CD4-positive, alpha-beta T cell treated with Interleukin-2 at 100 ng/mL for 4 hours (primary cell): Measurements from ENCODE around the gene DEPP1.

Experiments
- DNase-seq: peaks from one replicate; pipeline ENCODE4 v3.0.0-alpha.2; 2020; ENCODE audit warnings: low spot score

Gene DEPP1

DNA sequence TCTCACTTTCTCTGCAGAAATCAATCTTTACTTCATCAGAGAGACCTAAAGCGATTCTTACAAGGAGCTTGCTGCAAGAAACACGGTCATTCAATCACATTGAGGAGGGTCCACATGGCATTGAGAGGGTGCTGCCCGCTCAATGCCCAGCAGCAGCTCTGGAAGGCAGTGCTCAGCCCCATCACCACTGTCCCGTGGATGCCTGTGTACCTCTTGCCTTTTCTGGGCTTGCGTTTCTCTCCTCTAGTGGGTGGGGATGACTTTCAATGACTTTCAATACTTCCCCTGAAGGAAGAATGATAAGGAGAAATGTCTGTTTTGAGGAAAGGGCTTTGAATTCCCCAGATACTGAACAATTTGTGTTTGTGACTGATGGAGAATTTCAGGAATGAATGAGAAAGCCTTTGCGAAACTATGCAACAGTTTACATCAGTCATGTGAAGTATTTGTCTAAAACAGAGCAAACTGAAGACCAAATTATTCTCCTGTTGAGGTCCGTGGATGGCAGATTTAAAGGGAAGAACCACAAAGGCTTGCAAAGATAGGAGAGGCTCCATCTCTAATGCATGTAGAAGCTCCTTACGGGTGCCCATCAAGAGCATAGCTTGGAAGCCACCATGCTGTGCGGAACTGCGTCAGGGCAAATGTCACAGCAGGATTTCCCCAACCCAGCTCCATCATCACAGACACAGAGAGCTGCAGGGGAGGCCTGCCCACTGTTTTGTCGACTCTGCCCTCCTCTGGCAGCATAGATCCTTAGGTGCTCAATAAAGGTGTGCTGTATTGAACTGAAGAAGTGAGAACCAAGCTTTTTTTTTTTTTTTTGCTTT is 15.5 kb upstream of the DEPP1 start:
- DNase-seq, result no peak

DNA sequence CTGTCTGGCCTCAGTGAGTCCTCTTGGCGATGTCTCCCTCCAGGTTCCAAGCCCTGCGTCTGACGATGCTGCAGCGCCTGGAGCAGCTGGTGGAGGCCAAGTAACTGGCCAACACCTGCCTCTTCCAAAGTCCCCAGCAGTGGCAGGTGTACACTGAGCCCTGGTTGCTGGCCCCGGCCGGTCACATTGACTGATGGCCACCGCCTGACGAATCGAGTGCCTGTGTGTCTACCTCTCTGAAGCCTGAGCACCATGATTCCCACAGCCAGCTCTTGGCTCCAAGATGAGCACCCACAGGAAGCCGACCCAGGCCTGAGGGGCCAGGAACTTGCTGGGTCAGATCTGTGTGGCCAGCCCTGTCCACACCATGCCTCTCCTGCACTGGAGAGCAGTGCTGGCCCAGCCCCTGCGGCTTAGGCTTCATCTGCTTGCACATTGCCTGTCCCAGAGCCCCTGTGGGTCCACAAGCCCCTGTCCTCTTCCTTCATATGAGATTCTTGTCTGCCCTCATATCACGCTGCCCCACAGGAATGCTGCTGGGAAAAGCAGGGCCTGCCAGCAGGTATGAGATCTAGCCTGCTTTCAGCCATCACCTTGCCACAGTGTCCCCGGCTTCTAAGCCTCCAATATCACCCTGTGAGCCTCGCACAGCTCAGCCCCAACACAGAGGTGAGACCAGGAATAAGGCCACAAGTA is 14.8 kb upstream of the DEPP1 start:
- DNase-seq, result no peak

DNA sequence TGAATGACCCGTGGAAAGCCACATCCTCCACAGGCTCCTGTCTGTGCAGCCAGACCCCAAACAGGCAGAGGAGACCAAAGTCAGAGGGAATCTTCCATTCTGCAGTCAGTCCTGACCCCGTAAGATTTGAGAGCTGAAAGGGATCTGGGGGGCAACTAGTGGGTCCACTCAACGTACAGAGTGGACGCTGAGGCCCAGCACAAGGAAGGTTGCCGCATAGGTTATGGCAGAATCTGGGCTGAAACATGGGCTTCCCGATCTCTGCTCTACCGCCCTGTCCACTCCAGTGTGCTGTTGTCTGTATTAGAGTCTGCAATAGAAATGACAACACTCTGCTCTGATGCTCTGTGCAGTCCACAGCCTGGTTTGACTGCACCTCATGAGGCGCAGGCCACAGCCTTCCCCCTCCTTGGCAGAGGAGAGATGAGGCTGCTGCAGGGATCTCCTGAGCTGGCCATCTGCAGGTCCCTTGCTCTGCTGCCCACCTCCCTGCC is 14.2 kb upstream of the DEPP1 start:
- DNase-seq, result no peak

DNA sequence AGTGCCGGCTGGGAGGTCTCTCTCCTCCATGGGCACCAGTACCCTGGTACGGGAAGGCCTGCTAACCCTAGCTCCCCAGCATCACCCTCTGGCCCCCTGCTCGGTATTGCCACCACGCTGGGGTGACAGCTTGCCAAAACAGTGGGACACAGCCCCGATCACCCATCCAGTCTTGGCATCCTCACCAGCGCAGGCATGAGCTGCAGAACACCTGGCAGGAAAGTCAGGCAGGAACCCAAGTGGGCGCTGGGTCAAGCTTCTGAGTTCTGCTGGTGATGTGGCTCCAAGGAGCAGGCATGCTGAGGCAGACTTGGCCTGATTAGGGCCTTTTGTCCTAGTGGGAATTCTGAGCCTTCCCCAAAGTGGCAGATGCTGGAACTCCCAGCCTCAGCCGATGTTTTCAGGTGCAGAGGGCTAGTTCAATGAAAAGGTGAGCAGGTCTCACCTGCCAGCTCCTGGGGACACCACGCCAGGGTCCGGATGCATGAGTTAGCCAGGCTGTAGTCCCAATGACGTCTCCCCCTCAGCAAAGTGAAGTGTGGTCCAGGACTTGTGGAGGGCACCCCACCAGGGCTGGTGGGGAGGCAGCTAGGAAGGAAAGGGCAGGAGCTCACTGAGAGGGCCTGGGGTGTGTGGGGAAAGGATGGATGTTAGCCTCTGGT is 13.6 kb upstream of the DEPP1 start:
- no peak for DNase-seq

DNA sequence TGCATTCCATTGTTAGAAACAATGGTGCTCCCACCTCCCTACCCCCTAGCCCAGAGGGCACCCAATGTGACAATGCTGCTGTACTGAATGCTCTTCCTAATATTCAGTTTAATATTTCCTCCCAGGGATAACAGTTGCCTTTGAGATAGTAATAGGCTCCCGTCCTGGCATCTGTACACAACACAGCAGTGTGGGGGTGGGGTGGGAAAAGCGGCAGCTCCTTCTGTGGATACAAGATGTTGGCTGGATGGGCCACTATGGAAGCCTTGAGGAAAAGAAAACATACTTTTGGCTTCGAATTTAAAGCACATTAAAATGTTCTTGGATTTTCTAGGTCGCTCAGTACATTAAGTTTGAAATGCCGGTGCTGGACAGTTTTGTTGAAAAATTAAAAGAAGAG is 13.0 kb upstream of the DEPP1 start:
- DNase-seq, result no peak

DNA sequence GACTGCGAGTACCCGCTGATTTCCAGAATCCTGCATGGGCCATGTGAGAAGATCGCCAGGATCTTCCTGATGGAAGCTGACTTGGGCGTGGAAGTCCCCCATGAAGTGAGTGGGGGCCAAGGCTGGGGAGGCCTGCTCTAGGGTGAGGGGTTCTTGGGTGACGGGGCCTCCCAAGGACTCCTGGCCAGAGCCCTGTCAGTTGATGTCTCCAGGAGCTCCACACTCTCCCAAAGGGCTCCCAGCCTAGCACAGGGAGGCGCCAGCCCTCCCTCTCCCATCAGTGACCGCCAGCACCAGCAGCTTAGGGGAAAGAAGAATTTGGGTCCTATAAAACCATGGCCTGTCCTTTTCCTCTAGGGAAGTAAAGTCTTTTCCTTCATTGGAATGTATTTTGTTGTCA is 12.4 kb upstream of the DEPP1 start:
- no peak for DNase-seq

DNA sequence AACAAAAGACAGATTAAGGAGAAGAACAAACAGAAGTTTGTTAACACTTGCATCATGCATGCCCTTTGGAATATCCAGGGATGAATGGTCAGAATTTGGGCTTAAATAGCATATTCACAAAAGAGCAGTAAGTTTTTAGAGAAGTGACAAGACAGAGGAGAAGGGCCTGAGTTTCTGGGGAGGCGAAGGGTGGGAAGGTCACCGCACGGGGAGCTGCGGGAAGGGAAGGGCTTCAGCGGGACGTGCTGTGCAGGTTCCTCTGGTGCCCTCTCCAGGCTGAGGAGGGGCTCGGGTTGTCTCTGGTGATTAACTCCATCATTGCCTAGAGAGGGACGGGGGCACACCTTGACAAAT is 11.7 kb upstream of the DEPP1 start:
- DNase-seq, result no peak

DNA sequence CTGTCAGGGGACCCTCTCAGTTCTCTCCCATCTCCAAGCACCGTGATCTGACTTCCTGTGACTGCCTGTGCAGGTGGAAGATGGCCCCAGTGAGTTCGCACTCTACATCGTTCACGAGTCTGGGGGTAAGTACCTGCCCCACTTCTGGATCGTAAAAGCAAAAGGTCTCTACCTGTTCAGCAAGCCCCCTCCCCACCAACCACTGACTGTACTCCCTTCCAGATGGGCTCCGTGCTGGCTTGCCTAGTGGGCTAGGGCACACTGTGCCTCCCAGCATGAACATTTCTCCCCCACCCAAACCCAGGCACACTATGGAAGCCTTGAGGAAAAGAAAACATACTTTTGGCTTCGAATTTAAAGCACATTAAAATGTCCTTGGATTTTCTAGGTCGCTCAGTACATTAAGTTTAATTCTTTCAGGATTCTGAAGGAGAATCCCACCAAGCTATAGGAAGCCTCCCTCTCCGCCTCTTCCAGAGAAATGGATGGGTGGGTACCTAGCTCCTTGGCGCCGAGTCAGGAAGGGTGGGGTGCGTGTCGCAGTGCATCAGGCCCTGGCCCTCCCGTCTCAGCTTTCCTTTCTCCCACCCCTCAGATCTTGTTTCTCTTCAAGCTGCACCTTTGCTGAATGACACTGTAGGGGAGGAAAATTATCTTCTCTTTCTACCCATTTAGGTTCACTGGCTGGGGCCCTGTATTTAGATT is 11.1 kb upstream of the DEPP1 start:
- DNase-seq, result no peak

DNA sequence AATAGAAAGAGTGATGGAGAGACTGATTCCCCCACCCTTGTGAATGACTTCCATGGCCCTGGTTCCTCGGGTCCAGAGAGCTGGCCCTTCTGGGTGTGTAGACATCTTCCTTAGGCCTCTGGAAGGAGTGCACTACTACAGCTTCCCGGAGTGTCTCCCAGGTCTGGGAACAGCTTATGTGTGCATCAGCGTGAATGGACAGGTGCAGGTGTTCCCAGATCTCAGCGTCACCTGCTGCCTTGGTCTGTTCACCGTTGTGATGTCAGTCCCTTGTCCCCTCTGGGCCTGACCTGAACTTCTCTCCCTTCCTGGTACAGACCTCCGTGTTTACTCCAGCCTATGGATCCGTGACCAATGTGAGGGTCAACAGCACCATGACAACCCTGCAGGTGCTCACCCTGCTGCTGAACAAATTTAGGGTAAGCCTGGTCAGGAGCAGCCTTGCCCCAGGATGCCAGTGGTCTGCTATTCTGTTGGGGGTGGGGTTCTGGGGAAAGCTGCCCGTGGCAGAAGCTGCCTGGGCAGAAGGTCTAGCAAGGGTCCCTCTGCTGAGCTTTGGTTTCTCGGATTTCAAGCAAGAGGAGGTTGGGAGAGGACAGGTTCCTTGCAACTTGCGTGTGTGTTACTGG is 10.5 kb upstream of the DEPP1 start:
- DNase-seq, result no peak

DNA sequence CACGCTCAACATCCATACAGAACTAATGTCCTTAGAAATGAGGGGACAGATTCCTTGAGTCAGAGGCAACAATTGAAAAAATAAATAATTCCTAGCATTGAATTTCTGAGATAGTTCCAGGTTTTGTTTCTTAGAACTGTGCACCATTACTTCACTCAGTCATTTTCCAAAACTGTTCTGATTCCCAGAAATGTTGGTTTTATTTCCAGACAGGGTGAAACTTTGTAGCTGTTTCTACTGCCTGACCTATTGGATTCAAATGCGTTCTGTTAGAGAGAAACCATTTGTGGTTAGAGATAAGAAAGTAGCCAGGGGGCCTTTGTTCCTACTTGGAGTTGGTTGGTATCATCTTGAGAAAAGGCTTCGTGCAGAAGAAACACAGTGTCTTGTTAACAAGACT is 8.1 kb upstream of the DEPP1 start:
- DNase-seq, result no peak

DNA sequence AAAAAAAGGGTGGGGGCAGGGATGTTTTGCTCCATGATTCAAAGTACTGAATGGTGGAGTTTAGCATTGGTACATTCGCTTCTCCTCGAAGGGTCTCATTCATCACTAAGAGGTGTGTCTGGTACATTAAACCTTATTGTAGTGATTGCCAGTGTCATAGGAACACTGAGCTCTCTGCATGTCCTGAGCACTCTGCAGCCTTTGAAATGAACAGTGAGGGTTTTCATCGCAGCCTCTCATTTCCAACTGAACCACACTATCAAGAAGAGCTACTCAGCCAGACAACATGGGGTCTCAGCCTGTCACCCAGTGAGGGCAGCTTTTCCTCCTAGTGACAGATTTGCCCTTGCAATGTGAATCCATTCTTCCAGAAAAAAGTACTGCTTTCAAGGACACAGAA is 7.6 kb upstream of the DEPP1 start:
- DNase-seq, result no peak

DNA sequence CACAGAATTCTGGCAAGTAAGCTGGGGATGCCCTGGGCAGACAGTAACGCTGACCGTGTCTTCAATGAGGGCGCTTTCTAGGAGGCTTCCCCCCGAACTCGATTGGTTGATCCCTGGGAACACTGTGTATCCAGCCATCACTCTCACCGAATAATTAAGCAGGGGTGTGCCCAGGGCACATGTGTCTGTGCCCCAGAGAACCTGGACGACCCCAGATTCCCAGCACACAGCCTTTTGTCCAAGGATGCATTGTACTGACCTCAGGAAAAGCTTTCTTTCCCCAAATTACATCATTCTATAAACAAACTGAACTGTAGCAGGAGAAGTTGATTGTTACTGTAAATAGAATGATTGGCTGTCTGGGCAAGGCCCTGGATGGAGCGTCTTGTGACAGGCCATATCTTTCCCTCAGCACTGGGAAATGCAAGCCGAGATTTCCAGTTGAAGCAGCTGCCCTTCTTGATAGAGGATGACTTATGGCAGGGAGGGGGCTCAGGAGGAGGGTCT is 6.6 kb upstream of the DEPP1 start:
- DNase-seq, result no peak

DNA sequence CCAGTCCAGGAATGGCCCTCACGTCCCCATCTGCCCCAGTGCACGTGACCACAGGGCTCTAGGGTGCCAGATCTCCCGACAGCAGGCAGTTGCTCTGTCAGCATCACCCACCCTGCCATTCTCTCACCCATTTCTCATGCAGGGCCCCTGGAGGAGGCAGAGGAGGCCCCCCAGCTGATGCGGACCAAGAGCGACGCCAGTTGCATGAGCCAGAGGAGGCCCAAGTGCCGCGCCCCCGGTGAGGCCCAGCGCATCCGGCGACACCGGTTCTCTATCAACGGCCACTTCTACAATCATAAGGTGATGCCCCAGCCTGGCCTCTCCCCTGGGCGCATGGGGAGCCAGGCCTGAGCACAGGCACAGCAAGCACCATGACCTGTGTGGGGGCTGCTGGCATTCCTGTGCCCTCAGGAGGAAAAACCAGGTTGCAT is 6.1 kb upstream of the DEPP1 start:
- no peak for DNase-seq

DNA sequence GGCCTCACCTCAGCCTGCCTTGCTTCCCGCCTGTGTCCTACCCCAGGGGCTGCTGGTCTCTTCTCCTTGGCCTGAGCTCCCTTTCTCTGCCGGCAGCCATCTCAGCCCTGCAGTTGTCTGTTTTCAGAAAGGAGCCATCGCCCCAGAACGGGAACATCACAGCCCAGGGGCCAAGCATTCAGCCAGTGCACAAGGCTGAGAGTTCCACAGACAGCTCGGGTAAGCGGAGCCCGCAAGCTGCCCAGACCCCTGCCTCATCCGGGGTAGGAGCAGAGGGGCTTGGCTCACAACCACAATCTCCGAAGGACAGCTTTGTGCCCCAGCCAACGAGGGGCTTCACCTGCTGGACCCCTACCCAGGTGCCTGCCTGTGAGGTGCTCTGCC is 5.3 kb upstream of the DEPP1 start:
- DNase-seq, result no peak

DNA sequence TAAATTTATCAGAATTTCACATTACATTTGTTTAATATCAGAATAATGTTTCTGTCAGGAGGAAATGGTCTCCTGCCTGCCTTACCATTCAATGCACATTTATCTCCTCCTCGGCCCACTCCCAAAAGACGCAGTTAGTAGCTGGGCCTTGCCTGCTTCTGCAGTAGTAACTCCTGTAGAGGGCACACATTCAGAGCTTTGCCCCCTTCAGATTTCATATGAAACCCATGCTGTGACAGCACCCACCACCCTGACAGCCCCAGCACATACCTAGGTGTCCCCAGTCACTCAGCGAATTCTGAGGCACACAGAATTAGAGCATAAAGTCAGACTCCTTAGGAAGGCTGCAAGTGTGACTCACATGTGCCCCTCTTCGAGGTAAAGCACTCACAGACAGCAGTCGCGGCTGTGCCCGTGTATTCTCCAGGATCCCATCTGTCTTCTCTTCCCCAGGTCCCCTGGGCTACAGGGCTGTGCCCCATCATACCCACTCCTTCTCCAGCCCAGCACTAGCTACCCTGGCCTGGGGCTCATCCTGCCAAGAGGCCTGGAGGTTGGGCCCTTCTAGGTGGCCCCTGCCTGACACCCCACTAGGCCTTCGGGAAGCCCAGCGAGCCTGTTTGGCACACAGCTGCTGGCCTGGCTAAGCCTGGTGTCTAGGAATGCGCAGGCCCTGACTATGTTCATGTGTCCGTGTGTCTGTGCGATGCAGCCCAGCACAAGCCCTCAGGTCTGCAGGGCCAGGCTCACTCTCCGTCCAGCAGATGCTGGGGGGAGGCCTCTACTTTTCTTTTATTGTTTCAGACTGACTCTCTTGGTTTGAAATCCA is 4.7 kb upstream of the DEPP1 start:
- DNase-seq, result no peak

DNA sequence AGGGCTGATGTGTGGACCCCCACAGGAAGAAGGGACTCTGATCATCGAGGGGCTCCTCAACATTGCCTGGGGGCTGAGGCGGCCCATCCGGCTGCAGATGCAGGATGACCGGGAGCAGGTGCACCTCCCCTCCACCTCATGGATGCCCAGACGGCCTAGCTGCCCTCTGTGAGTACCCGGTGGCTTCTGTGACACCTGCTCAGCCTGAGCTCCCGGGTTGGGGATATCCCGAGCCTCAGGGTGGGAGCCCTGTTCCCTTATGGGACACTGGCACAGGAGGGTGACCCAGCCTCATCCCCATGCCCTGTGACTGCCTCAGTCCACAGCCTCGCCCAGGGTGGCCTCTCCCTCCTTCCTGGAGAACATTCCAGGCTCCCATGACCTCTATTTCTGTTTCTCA is 3.9 kb upstream of the DEPP1 start:
- DNase-seq, result no peak

DNA sequence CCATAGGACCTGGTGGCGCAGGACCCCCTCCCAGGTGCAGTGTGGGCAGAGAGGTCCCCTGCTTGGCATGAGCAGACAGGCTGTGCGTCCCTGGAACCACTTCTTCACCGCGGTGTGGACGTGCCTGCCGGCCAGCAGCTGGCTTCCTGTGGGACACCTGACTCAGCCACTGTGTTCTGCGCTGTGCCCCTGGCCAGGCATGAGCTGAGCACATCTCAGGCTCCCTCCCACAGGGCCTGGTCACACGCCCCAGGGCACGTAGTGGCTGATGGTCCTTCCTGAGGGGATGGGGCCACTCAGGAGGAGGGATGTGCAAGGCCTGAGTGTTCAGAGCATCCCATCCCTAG is 3.5 kb upstream of the DEPP1 start:
- DNase-seq, result no peak

DNA sequence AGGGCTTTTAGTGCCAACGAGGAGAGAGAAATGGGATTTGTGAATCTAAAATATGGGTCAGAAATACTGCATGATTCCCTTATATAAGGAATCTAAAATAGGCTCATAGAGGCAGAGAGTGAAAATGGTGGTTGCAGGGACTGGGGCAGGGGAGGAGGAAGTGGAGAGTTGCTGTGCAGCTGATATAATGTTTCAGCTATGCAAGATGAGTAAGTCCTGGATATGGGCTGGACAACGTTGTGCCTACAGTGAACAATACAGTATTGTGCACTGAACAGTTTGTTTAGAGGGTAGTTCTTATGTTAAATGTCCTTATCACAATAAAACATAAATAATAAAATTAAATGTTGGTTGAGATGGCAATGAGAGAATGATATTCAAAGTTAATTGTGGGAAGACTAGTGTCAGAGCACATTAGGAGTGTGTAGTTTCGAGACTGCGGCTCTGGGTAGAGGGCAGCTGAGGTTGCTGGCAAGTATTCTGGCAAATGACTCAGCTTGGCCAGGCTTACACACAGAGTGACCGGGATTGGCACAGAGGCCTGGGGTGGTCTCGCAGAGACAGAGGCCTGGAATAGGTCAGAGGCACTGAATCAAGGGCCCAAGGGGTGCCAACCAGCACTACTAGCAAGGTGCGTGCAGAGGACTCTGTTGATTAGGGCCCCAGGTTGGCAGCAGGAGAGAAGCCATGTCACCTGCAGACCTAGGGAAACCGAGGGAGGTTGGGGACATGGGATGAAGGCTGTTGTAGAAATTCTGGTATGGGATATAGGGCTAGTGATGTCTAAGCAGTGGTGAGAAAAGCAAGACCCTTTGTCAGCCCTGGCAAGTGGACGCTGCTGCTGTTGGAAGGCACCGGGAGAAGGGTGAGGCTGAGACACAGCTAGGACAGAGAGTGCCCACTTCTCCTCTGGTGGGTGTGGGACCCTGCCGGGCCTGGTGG is 2.8 kb upstream of the DEPP1 start:
- no peak for DNase-seq

DNA sequence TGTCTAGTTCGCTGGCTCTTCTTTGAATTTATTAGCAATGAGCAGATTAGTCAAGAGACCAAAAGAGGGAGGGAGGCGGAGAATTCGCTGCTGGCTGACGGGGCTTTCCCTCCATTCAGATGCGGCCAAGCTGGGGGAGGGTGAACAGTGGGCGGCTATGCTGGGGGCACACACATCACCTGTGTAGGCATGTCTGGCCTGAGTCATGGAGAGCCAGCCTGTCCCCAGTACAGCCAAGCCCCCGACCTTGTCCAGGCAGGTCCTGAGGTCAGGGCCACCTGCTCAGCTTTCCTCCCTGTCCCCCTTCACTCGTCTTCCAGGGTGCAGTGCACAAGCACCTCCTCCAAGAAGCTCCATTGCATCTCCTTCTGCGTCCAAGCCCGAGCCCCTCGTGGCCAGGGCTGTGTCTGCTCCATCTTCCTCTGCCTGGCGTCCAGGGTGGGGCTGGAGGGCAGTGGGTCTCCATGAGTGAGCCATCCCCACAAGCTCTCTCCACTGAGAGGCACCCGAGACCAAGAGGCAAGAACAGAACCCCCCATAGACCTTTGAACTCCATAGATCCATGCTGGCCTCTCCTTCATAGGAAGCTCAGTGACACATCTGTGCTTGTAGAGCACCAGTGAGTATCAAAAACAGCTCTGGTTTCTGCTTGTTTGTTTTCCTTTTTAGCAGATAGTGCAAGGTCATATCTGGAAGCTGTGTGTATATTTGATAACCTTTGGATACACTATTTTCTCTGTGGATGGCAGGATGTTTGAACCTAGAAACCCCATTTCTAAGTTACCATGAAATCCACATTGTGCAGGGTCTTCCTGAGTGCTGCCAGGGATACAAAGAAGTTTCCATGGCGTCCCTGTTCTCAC is 1.9 kb upstream of the DEPP1 start:
- no peak for DNase-seq
